GM20000 (cell line): ENCODE data around the gene ACER1.
"Not testable (repeated sequence)": the region's sequence is repeated elsewhere in the genome, so short reads cannot be mapped to it uniquely, and the experiment has no call there.

ENCODE experiments used
- DNase-seq: peaks from one replicate; pipeline ENCODE4 v3.0.0; 2012; ENCODE audit warnings: low spot score
- CTCF ChIP-seq: IDR thresholded peaks from 2 replicates; pipeline ENCODE4 v1.5.1; 2012; ENCODE audit warnings: mild to moderate bottlenecking, control low read depth; ENCODE audit errors: extremely low read depth, missing control alignments

The ACER1 gene

DNA sequence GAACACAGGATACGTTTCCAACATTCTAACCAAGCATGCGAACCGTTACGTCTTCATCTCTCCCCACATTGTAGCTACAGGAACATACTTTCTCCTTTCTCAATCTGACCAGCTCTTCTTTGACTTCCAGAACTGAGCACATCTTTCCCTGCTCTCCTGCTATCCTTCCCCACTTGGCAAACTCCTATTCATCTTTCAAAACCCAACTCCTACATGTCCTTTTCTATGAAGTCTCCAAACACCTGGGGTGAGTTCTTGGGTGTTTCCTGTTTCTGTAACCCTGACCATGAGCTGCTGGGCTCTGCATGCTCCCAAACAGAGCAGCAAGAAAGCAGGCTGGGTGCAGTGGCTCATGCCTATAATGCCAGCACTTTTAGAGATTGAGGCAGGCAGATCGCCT lies 6.6 kb downstream of the ACER1 start:
- no peak for TF ChIP-seq CTCF
- no peak for DNase-seq

- no peak for TF ChIP-seq CTCF
- DNase-seq: no peak
These were observed 7.8 kb downstream of the ACER1 start for GRCh38 chr19:6325614-6326013.

DNA sequence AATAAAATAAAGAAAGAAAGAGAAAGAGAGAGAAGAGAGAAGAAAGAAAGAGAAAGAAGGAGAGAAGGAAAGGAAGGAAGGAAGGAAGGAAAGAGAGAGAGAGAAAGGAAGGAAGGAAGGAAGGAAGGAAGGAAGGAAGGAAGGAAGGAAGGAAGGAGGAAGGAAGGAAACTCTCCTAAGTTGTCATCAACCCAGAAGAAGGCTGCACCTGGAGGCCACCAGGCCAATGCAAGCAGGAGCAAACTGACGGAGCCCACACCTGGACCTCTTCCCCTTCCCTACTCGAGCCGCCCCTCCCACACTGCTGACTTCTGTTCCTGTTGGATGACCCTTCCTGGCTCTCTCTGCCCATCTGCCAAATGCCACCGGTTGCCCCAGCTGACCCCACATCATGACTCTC lies 8.7 kb downstream of the ACER1 start:
- TF ChIP-seq CTCF: no peak
- no peak for DNase-seq

GRCh38 chr19:6322284-6322683 lies 11.1 kb downstream of the ACER1 start:
- TF ChIP-seq CTCF: no peak
- DNase-seq: no peak

- TF ChIP-seq CTCF: no peak
- DNase-seq: no peak
These were observed 14.0 kb downstream of the ACER1 start for GRCh38 chr19:6319376-6319775.

- DNase-seq: no peak
- no peak for TF ChIP-seq CTCF
These were observed 14.6 kb downstream of the ACER1 start for GRCh38 chr19:6318772-6319171.

- not testable (repeated sequence) for DNase-seq
These were observed 17.8 kb downstream of the ACER1 start for GRCh38 chr19:6315646-6316045.

DNA sequence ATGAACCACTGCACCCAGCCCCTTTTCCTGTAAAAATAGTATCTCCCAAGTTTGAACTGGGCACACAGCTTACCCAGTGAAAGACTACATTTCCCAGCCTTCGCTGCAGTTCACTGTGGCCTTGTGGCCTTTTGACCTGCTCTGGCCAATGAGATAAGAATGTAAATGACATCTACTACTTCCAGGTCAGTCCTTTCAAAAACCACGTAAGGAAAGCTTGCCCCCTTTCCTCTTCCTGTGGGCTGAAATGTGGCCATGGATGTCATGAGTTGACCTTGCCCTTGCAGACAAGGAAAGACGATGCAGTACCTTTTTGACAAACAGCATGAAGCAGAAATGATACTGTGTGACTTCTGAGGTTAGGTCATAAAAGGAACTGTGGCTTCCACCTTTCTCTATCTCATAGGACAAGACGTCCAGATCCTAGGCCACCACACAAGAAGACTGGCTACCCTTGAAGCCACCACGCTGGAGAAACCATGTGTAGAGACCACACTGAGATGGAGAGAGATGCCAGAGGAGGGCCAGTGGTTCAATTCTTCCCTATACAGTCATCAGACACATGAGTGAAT lies 19.9 kb downstream of the ACER1 start:
- no peak for DNase-seq
- no peak for TF ChIP-seq CTCF
